ENCODE results near the gene UTRN. TPM values are rescaled to one million over a fixed set of nuclear protein-coding genes. Genes with fewer than 3 reads are reported as not detected.

The UTRN gene
- total and polyA plus RNA-seq, 2 experiments from 2014 or later, result 53.9 to 121 TPM

GRCh38 chr6:144319211-144319610 lies 34.1 kb downstream of the UTRN start (continued):
- TF ChIP-seq, protein P1, sequence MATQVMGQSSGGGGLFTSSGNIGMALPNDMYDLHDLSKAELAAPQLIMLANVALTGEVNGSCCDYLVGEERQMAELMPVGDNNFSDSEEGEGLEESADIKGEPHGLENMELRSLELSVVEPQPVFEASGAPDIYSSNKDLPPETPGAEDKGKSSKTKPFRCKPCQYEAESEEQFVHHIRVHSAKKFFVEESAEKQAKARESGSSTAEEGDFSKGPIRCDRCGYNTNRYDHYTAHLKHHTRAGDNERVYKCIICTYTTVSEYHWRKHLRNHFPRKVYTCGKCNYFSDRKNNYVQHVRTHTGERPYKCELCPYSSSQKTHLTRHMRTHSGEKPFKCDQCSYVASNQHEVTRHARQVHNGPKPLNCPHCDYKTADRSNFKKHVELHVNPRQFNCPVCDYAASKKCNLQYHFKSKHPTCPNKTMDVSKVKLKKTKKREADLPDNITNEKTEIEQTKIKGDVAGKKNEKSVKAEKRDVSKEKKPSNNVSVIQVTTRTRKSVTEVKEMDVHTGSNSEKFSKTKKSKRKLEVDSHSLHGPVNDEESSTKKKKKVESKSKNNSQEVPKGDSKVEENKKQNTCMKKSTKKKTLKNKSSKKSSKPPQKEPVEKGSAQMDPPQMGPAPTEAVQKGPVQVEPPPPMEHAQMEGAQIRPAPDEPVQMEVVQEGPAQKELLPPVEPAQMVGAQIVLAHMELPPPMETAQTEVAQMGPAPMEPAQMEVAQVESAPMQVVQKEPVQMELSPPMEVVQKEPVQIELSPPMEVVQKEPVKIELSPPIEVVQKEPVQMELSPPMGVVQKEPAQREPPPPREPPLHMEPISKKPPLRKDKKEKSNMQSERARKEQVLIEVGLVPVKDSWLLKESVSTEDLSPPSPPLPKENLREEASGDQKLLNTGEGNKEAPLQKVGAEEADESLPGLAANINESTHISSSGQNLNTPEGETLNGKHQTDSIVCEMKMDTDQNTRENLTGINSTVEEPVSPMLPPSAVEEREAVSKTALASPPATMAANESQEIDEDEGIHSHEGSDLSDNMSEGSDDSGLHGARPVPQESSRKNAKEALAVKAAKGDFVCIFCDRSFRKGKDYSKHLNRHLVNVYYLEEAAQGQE (IDR thresholded peaks at IDR 0.05; ENCODE audit: unreplicated experiment), result no peak
- TF ChIP-seq ZNF114 (CRISPR knock-in tag; IDR thresholded peaks at IDR 0.05), result no peak
- TF ChIP-seq, protein P2, sequence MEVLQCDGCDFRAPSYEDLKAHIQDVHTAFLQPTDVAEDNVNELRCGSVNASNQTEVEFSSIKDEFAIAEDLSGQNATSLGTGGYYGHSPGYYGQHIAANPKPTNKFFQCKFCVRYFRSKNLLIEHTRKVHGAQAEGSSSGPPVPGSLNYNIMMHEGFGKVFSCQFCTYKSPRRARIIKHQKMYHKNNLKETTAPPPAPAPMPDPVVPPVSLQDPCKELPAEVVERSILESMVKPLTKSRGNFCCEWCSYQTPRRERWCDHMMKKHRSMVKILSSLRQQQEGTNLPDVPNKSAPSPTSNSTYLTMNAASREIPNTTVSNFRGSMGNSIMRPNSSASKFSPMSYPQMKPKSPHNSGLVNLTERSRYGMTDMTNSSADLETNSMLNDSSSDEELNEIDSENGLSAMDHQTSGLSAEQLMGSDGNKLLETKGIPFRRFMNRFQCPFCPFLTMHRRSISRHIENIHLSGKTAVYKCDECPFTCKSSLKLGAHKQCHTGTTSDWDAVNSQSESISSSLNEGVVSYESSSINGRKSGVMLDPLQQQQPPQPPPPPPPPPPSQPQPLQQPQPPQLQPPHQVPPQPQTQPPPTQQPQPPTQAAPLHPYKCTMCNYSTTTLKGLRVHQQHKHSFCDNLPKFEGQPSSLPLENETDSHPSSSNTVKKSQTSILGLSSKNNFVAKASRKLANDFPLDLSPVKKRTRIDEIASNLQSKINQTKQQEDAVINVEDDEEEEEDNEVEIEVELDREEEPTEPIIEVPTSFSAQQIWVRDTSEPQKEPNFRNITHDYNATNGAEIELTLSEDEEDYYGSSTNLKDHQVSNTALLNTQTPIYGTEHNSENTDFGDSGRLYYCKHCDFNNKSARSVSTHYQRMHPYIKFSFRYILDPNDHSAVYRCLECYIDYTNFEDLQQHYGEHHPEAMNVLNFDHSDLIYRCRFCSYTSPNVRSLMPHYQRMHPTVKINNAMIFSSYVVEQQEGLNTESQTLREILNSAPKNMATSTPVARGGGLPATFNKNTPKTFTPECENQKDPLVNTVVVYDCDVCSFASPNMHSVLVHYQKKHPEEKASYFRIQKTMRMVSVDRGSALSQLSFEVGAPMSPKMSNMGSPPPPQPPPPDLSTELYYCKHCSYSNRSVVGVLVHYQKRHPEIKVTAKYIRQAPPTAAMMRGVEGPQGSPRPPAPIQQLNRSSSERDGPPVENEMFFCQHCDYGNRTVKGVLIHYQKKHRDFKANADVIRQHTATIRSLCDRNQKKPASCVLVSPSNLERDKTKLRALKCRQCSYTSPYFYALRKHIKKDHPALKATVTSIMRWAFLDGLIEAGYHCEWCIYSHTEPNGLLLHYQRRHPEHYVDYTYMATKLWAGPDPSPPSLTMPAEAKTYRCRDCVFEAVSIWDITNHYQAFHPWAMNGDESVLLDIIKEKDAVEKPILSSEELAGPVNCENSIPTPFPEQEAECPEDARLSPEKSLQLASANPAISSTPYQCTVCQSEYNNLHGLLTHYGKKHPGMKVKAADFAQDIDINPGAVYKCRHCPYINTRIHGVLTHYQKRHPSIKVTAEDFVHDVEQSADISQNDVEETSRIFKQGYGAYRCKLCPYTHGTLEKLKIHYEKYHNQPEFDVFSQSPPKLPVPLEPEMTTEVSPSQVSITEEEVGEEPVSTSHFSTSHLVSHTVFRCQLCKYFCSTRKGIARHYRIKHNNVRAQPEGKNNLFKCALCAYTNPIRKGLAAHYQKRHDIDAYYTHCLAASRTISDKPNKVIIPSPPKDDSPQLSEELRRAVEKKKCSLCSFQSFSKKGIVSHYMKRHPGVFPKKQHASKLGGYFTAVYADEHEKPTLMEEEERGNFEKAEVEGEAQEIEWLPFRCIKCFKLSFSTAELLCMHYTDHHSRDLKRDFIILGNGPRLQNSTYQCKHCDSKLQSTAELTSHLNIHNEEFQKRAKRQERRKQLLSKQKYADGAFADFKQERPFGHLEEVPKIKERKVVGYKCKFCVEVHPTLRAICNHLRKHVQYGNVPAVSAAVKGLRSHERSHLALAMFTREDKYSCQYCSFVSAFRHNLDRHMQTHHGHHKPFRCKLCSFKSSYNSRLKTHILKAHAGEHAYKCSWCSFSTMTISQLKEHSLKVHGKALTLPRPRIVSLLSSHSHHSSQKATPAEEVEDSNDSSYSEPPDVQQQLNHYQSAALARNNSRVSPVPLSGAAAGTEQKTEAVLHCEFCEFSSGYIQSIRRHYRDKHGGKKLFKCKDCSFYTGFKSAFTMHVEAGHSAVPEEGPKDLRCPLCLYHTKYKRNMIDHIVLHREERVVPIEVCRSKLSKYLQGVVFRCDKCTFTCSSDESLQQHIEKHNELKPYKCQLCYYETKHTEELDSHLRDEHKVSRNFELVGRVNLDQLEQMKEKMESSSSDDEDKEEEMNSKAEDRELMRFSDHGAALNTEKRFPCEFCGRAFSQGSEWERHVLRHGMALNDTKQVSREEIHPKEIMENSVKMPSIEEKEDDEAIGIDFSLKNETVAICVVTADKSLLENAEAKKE (CRISPR knock-in tag; IDR thresholded peaks at IDR 0.05), result no peak
- no peak for TF ChIP-seq EZH2 (IDR thresholded peaks at IDR 0.05; ENCODE audit: low read depth, unreplicated experiment)
- no peak for TF ChIP-seq CREB1 (CRISPR knock-in tag; IDR thresholded peaks at IDR 0.05; ENCODE audit: low read depth)

- DNase-seq (ENCODE audit: low spot score) (no peak), ATAC-seq (no peak; the same call in 2 of the 3 replicates)
- Histone ChIP-seq H3K4me2 (no peak overlapping the region), H3K79me2 (replicated peaks; ENCODE audit: insufficient read depth) (peaks cover 31% of the 10 kb centered on the region), H3K36me3 (ENCODE audit: insufficient read depth) (no peaks in the 10 kb centered on the region), H3K27me3 (ENCODE audit: insufficient read depth) (no peaks in the 10 kb centered on the region), H2AFZ (no peak overlapping the region), H3K4me3 (no peak overlapping the region), H3K27ac (ENCODE audit: low read depth) (no peak overlapping the region), H3K9me2 (ENCODE audit: insufficient read depth) (no peaks in the 10 kb centered on the region), H3K4me1 (ENCODE audit: insufficient read depth) (peaks cover 44% of the 10 kb centered on the region), H3F3A (replicated peaks; ENCODE audit: low read depth) (no peaks in the 10 kb centered on the region), H4K20me1 (replicated peaks; ENCODE audit: insufficient read depth) (no peaks in the 10 kb centered on the region)
- H3K9me3 Mint-ChIP-seq, result no peaks in the 10 kb centered on the region
- H3K36me3 Mint-ChIP-seq (ENCODE audit: low read depth), result no peaks in the 10 kb centered on the region
- no peak overlapping the region for H3K4me3 Mint-ChIP-seq
- no peak overlapping the region for H3K27ac Mint-ChIP-seq
- peaks cover 42% of the 10 kb centered on the region for H3K4me1 Mint-ChIP-seq
- H3K27me3 Mint-ChIP-seq (ENCODE audit: insufficient read depth, low read depth, poor library complexity), result no peaks in the 10 kb centered on the region
- no peak for TF ChIP-seq STAT1 (IDR thresholded peaks at IDR 0.05; ENCODE audit: unreplicated experiment)
- TF ChIP-seq, protein P3, sequence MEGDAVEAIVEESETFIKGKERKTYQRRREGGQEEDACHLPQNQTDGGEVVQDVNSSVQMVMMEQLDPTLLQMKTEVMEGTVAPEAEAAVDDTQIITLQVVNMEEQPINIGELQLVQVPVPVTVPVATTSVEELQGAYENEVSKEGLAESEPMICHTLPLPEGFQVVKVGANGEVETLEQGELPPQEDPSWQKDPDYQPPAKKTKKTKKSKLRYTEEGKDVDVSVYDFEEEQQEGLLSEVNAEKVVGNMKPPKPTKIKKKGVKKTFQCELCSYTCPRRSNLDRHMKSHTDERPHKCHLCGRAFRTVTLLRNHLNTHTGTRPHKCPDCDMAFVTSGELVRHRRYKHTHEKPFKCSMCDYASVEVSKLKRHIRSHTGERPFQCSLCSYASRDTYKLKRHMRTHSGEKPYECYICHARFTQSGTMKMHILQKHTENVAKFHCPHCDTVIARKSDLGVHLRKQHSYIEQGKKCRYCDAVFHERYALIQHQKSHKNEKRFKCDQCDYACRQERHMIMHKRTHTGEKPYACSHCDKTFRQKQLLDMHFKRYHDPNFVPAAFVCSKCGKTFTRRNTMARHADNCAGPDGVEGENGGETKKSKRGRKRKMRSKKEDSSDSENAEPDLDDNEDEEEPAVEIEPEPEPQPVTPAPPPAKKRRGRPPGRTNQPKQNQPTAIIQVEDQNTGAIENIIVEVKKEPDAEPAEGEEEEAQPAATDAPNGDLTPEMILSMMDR (conservative IDR thresholded peaks at IDR 0.05; ENCODE audit: low read depth in 2 of 2), result no peak
- TF ChIP-seq POLR2AphosphoS5 (IDR thresholded peaks at IDR 0.05; ENCODE audit: low read depth), result no peak
- no peak for TF ChIP-seq EZH2 (IDR thresholded peaks at IDR 0.05; ENCODE audit: low read depth, unreplicated experiment)
- TF ChIP-seq ZNF114 (CRISPR knock-in tag; IDR thresholded peaks at IDR 0.05), result no peak
- TF ChIP-seq EZH2phosphoT487 (IDR thresholded peaks at IDR 0.05; ENCODE audit: unreplicated experiment), result no peak
- TF ChIP-seq, protein P1 (IDR thresholded peaks at IDR 0.05; ENCODE audit: unreplicated experiment), result no peak
- no peak for TF ChIP-seq CREB1 (CRISPR knock-in tag; IDR thresholded peaks at IDR 0.05; ENCODE audit: low read depth)
Observed at GRCh38 chr6:144320741-144321140, 35.6 kb downstream of the UTRN start.

Measured in GM23338 (cell line).